Upper lobe of left lung (tissue), 6 donors: ENCODE measurements around the gene ZNF423. TPM values are rescaled to one million over a fixed set of nuclear protein-coding genes. Genes with fewer than 3 reads are reported as not detected.

Source experiments
- ATAC-seq, 2 donors: fragments of 200-7000 bp; cut with Tn5 transposase; one replicate each; pipeline ENCODE4 v1.9.1; 2022; ENCODE audit warnings: mild to moderate bottlenecking in 2 of 2, moderate library complexity in 2 of 2; ENCODE audit not compliant: low FRiP score in 2 of 2
- DNase-seq, 2 donors: peaks; one replicate each; pipeline ENCODE4 v3.0.0-alpha.2; 2019 to 2020
- H3K27ac ChIP-seq, 4 donors: fragments of 200-600 bp; sonication (generic); one replicate each; pipeline ENCODE4 v1.5.1; 2016 to 2019
- H3K27me3 ChIP-seq, 4 donors: fragments of 200-600 bp; sonication (generic); one replicate each; pipeline ENCODE4 v1.5.1; 2017 to 2019
- H3K36me3 ChIP-seq, 4 donors: fragments of 200-600 bp; sonication (generic); one replicate each; pipeline ENCODE4 v1.5.1; 2016 to 2019
- H3K4me1 ChIP-seq, 4 donors: fragments of 200-600 bp; sonication (generic); one replicate each; pipeline ENCODE4 v1.5.1; 2018 to 2019
- H3K4me3 ChIP-seq, 4 donors: fragments of 200-600 bp; sonication (generic); one replicate each; pipeline ENCODE4 v1.5.1; 2017 to 2019; ENCODE audit warnings: mild to moderate bottlenecking in 2 of 4, moderate library complexity in 1 of 4
- H3K9me3 ChIP-seq, 4 donors: fragments of 200-600 bp; sonication (generic); one replicate each; pipeline ENCODE4 v1.5.1; 2018 to 2019
- CTCF ChIP-seq, 6 experiments: fragments of 450-650 bp in 4 of 6; fragments of 200-600 bp in 2 of 6; sonication (generic) in 2 of 6; IDR thresholded peaks; one replicate each; pipeline ENCODE4 v1.5.1; 2016 to 2019; ENCODE audit warnings: antibody characterized with exemption in 6 of 6
- EP300 ChIP-seq, 4 donors: sonication (generic); formaldehyde crosslinking; IDR thresholded peaks; one replicate each; pipeline ENCODE4 v1.5.1; 2017; ENCODE audit warnings: antibody characterized with exemption in 4 of 4, control low read depth in 2 of 4
- POLR2A ChIP-seq, 4 donors: fragments of 450-650 bp; IDR thresholded peaks; one replicate each; pipeline ENCODE4 v1.5.1; 2016 to 2017; ENCODE audit warnings: antibody characterized with exemption in 4 of 4, mild to moderate bottlenecking in 2 of 4
- POLR2AphosphoS5 ChIP-seq, 2 donors: sonication (generic); formaldehyde crosslinking; IDR thresholded peaks; one replicate each; pipeline ENCODE4 v1.5.1; 2017; ENCODE audit warnings: antibody characterized with exemption in 2 of 2
- WGBS, 2 donors: methylation state at CpG; one replicate each; pipeline ENCODE4 v1.1.5; 2017 to 2018; 5-methylcytosine and 5-hydroxymethylcytosine counted together
- total RNA-seq, 6 donors: library from RNA; depleted of rRNA in 4 of 6; stranded (reverse); fragments of >200 nt in 4 of 6; gene quantifications; one replicate each; pipeline versions ENCODE4 v1.1.0 to v1.2.1, GENCODE V29; 2016 to 2021
- donor health status: DM: no; HTN: no; CAD: no; lungs with moderate emphysema.
- donor health status: DM: no; HTN: yes; CAD: no; lungs with severe emphysema.

Gene ZNF423
- total RNA-seq, 6 donors from 2014 or later = 4.1 to 11.4 (median 6.7) TPM

DNA sequence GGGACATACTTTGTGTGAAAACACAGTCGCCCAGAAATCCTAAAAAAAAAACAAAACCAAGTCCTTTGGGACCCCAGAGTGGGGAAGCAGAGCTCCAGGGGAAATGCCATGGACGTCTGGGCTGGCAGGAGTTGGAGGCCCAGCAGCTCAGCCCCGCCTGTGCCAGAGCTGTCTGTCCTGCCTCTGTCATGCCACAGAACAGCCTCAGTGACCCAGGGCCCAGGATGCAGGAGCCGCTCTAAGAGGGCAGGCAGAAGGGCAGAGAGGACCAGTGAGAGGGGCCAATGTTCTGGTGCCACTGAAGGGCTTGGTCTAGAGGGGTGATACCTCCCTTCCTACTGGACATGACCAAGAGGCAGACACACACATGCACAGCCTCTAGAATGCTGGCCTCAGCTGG lies 316.2 kb downstream of the ZNF423 start:
- DNase-seq (no peak), ATAC-seq (no peak)
- no peaks in the 10 kb centered on the region for H3K9me3 ChIP-seq
- WGBS, 2 donors = 63 to 68% methylated on average over 2 to 4 of the region's 4 CpGs
- TF ChIP-seq POLR2A (IDR thresholded peaks at IDR 0.05) (no peak), EP300 (IDR thresholded peaks at IDR 0.05) (no peak), POLR2AphosphoS5 (IDR thresholded peaks at IDR 0.05) (no peak), CTCF (IDR thresholded peaks at IDR 0.05) (no peak)
- no peaks in the 10 kb centered on the region for H3K27me3 ChIP-seq
- no peaks in the 10 kb centered on the region for H3K4me1 ChIP-seq
- no peak overlapping the region for H3K4me3 ChIP-seq
- no peak overlapping the region for H3K27ac ChIP-seq
- no peaks in the 10 kb centered on the region for H3K36me3 ChIP-seq

- Histone ChIP-seq H3K27ac (no peak overlapping the region), H3K9me3 (no peaks in the 10 kb centered on the region), H3K27me3 (no peaks in the 10 kb centered on the region), H3K4me1 (no peaks in the 10 kb centered on the region), H3K4me3 (no peak overlapping the region), H3K36me3 (no peaks in the 10 kb centered on the region)
- no peak for ATAC-seq
- WGBS, 2 donors = 92 to 97% methylated on average over 6 to 7 of the region's 7 CpGs
- TF ChIP-seq CTCF (IDR thresholded peaks at IDR 0.05) (no peak), EP300 (IDR thresholded peaks at IDR 0.05) (no peak), POLR2AphosphoS5 (IDR thresholded peaks at IDR 0.05) (no peak), POLR2A (IDR thresholded peaks at IDR 0.05) (no peak)
- no peak for DNase-seq
These were observed 317.9 kb downstream of the ZNF423 start for GRCh38 chr16:49537924-49538459.

- no peaks in the 10 kb centered on the region for H3K9me3 ChIP-seq
- WGBS, 2 donors = 88% methylated on average over 13 of the region's 13 CpGs
- no peaks in the 10 kb centered on the region for H3K27me3 ChIP-seq
- no peaks in the 10 kb centered on the region for H3K36me3 ChIP-seq
- H3K27ac ChIP-seq = no peak overlapping the region
- no peak for DNase-seq
- H3K4me1 ChIP-seq = no peaks in the 10 kb centered on the region
- TF ChIP-seq CTCF (IDR thresholded peaks at IDR 0.05) (no peak), EP300 (IDR thresholded peaks at IDR 0.05) (no peak), POLR2A (IDR thresholded peaks at IDR 0.05) (no peak), POLR2AphosphoS5 (IDR thresholded peaks at IDR 0.05) (no peak)
- no peak overlapping the region for H3K4me3 ChIP-seq
- ATAC-seq = no peak
These were observed 320.9 kb downstream of the ZNF423 start for GRCh38 chr16:49534901-49535610.

- Histone ChIP-seq H3K36me3 (no peaks in the 10 kb centered on the region), H3K27ac (no peak overlapping the region), H3K9me3 (no peaks in the 10 kb centered on the region), H3K4me3 (no peak overlapping the region), H3K4me1 (peaks cover 0 to 5% (median 0%) of the 10 kb centered on the region in 4 donors), H3K27me3 (no peaks in the 10 kb centered on the region)
- ATAC-seq (no peak), DNase-seq (no peak)
- WGBS, 2 donors = 95 to 96% methylated on average over 7 of the region's 7 CpGs
- TF ChIP-seq POLR2A (IDR thresholded peaks at IDR 0.05) (no peak), EP300 (IDR thresholded peaks at IDR 0.05) (no peak), CTCF (IDR thresholded peaks at IDR 0.05) (no peak), POLR2AphosphoS5 (IDR thresholded peaks at IDR 0.05) (no peak)
These were observed 322.5 kb downstream of the ZNF423 start for GRCh38 chr16:49533422-49533821.

GRCh38 chr16:49532873-49533272 lies 323.0 kb downstream of the ZNF423 start:
- ATAC-seq = no peak
- Histone ChIP-seq H3K27me3 (no peaks in the 10 kb centered on the region), H3K4me1 (peaks cover under 1 to 10% (median 4%) of the 10 kb centered on the region in 4 donors), H3K9me3 (no peaks in the 10 kb centered on the region), H3K27ac (no peak overlapping the region), H3K4me3 (no peak overlapping the region), H3K36me3 (no peaks in the 10 kb centered on the region)
- WGBS, 2 donors = 93 to 95% methylated on average over 15 of the region's 15 CpGs
- DNase-seq = no peak
- TF ChIP-seq EP300 (IDR thresholded peaks at IDR 0.05) = no peak
- no peak for TF ChIP-seq POLR2AphosphoS5 (IDR thresholded peaks at IDR 0.05)
- no peak for TF ChIP-seq CTCF (IDR thresholded peaks at IDR 0.05)
- TF ChIP-seq POLR2A (IDR thresholded peaks at IDR 0.05) = no peak
